Panc1 (cell line): ENCODE data around the gene LITAF. TPM values are rescaled to one million over a fixed set of nuclear protein-coding genes. Genes with fewer than 3 reads are reported as not detected.

Experiments used
- ATAC-seq: fragments of 200-7000 bp; cut with Tn5 transposase; 2 replicates; pipeline ENCODE4 v1.9.1; 2020; ENCODE audit warnings: mild to moderate bottlenecking, moderate library complexity
- BruUV-seq: library from RNA; stranded (reverse); fragments of 400-500 nt; replicated peaks from 2 replicates; lab custom pipeline; 2021; lab: Mats Ljungman, UMichigan
- CTCF ChIA-PET: fragments of 300-600 bp; sonication (Branson Sonifier 250); formaldehyde crosslinking; loops from one replicate; lab custom pipeline; 2022; ENCODE audit warnings: antibody characterized with exemption; lab: Charles Lee
- POLR2A ChIA-PET: fragments of 300-600 bp; sonication (Branson Sonifier 250); formaldehyde crosslinking; loops from one replicate; lab custom pipeline; 2022; ENCODE audit warnings: antibody characterized with exemption; lab: Charles Lee
- DNase-seq: peaks from one replicate; pipeline ENCODE4 v3.0.0-alpha.2; 2010; ENCODE audit warnings: low read depth, low spot score
- H3K27ac ChIP-seq: 2 replicates; pipeline ENCODE4 v1.5.1; 2011; ENCODE audit warnings: mild to moderate bottlenecking, low read length, inconsistent platforms
- H3K27me3 ChIP-seq: fragments of 200-500 bp; sonication (Bioruptor generic); 2 replicates; pipeline ENCODE4 v1.6.0; 2014; ENCODE audit warnings: low read length, inconsistent platforms; ENCODE audit not compliant: control insufficient read depth, insufficient read depth
- H3K36me3 ChIP-seq: fragments of 200-500 bp; sonication (Bioruptor generic); 2 replicates; pipeline ENCODE4 v1.5.1; 2014; ENCODE audit warnings: inconsistent platforms, mild to moderate bottlenecking, low read length, moderate library complexity; ENCODE audit not compliant: control insufficient read depth, insufficient read depth
- H3K4me1 ChIP-seq: 2 replicates; pipeline ENCODE4 v1.5.1; 2011; ENCODE audit warnings: inconsistent platforms, mild to moderate bottlenecking, low read length, moderate library complexity; ENCODE audit not compliant: control insufficient read depth, insufficient read depth
- H3K4me3 ChIP-seq, 2 experiments: 2 replicates each; pipeline ENCODE4 v1.5.1; 2011 to 2012; ENCODE audit warnings: low read depth in 2 of 2, low read length in 2 of 2, mild to moderate bottlenecking in 2 of 2, inconsistent platforms in 1 of 2, moderate library complexity in 1 of 2
- H3K9me3 ChIP-seq: fragments of 200-500 bp; sonication (Bioruptor generic); 2 replicates; pipeline ENCODE4 v1.5.1; 2014; ENCODE audit warnings: low read depth, mild to moderate bottlenecking, inconsistent platforms, low read length, moderate library complexity; ENCODE audit not compliant: control insufficient read depth, insufficient read depth
- CTCF ChIP-seq: fragments of 450-650 bp; IDR thresholded peaks from 2 replicates; pipeline ENCODE4 v1.5.1; 2017; ENCODE audit warnings: mild to moderate bottlenecking
- POLR2AphosphoS5 ChIP-seq: IDR thresholded peaks from 2 replicates; pipeline ENCODE4 v1.6.1; 2012; ENCODE audit warnings: mild to moderate bottlenecking, low read depth, low read length, moderate library complexity
- REST ChIP-seq, 2 experiments: IDR thresholded peaks; 2 replicates each; pipeline ENCODE4 v1.6.1; 2011 to 2012; ENCODE audit warnings: low read depth in 2 of 2, control low read depth in 1 of 2, low read length in 1 of 2, mild to moderate bottlenecking in 1 of 2, moderate library complexity in 1 of 2; ENCODE audit not compliant: insufficient read depth in 1 of 2
- SIN3A ChIP-seq: IDR thresholded peaks from 2 replicates; pipeline ENCODE4 v1.6.1; 2012; ENCODE audit warnings: low read depth, mild to moderate bottlenecking, low read length, moderate library complexity, borderline replicate concordance; ENCODE audit not compliant: insufficient read depth
- TCF7L2 ChIP-seq: IDR thresholded peaks from 2 replicates; pipeline ENCODE4 v1.6.1; 2011; ENCODE audit warnings: mild to moderate bottlenecking, low read depth, low read length, inconsistent platforms
- in situ Hi-C: cut with HindIII; loops from 2 replicates; pipeline ENCODE4 v1.10.0; 2016; ENCODE audit warnings: low sequenced_read_pairs, low pct_unique_long_range_greater_than_20kb
- intact Hi-C: fragments of 100-400 bp; cut with micrococcal nuclease; formaldehyde crosslinking; loops from one replicate; pipeline ENCODE4 v1.10.0; 2022; ENCODE audit not compliant: unreplicated experiment
- total RNA-seq: library from RNA; stranded (reverse); gene quantifications from one replicate; pipeline ENCODE4 v1.2.1, GENCODE V29; 2021; ENCODE audit not compliant: unreplicated experiment

LITAF gene
- total RNA-seq, 1 experiment from 2014 or later, result 85.2 TPM

- Histone ChIP-seq H3K27me3 (no peaks in the 10 kb centered on the region), H3K4me1 (peaks cover 21% of the 10 kb centered on the region), H3K36me3 (no peaks in the 10 kb centered on the region), H3K9me3 (no peaks in the 10 kb centered on the region), H3K27ac (no peak overlapping the region), H3K4me3 (no peak overlapping the region)
- CTCF ChIA-PET, result no interaction called here
- no peak for TF ChIP-seq SIN3A
- no peak for TF ChIP-seq REST (IDR thresholded peaks at IDR 0.05; ENCODE audit: insufficient read depth in 1 of 2, low read depth in 2 of 2, low read length in 1 of 2)
- no peak for TF ChIP-seq CTCF
- no peak for TF ChIP-seq TCF7L2
- TF ChIP-seq POLR2AphosphoS5, result no peak
- in situ Hi-C loops, result no loop called here
- ATAC-seq (no peak), DNase-seq (no peak)
- POLR2A ChIA-PET, result no interaction called here
- intact Hi-C loops, result no loop called here
- no TSS peak for BruUV-seq
Measured at GRCh38 chr16:11502239-11502638, 84.5 kb downstream of the LITAF start.

- Histone ChIP-seq H3K36me3 (no peaks in the 10 kb centered on the region), H3K9me3 (no peaks in the 10 kb centered on the region), H3K4me3 (no peak overlapping the region), H3K27ac (no peak overlapping the region), H3K27me3 (no peaks in the 10 kb centered on the region), H3K4me1 (peaks cover 27% of the 10 kb centered on the region)
- DNase-seq (no peak), ATAC-seq (no peak)
- TF ChIP-seq TCF7L2, result no peak
- no peak for TF ChIP-seq CTCF
- TF ChIP-seq REST (IDR thresholded peaks at IDR 0.05; ENCODE audit: insufficient read depth in 1 of 2, low read depth in 2 of 2, low read length in 1 of 2), result no peak
- no peak for TF ChIP-seq SIN3A
- TF ChIP-seq POLR2AphosphoS5, result no peak
- in situ Hi-C loops, result no loop called here
- POLR2A ChIA-PET, result no interaction called here
- CTCF ChIA-PET, result interaction anchor here (0.5 to 1.2 kb wide), 3 partner anchors 30 to 275 kb away, joined by 3 to 4 read pairs (median 3); no protein-coding TSS in a partner anchor
- intact Hi-C loops, result no loop called here
- no TSS peak for BruUV-seq
Measured at GRCh38 chr16:11501632-11502031, 85.1 kb downstream of the LITAF start.
